LNCaP clone FGC (cell line): Measurements from ENCODE around the gene POLR1H.
"Not testable (repeated sequence)": the region's sequence is repeated elsewhere in the genome, so short reads cannot be mapped to it uniquely, and the experiment has no call there.

ENCODE experiments used
- DNase-seq: peaks from one replicate; pipeline ENCODE4 v3.0.0-alpha.2; 2011; ENCODE audit warnings: low read depth
- H3K4me3 ChIP-seq: 2 replicates; pipeline ENCODE4 v1.5.1; 2011; ENCODE audit warnings: mild to moderate bottlenecking, low read depth, low read length, control low read depth
- CTCF ChIP-seq: IDR thresholded peaks from 2 replicates; pipeline ENCODE4 v1.5.1; 2012; ENCODE audit warnings: mild to moderate bottlenecking; ENCODE audit not compliant: control insufficient read depth, insufficient read depth; ENCODE audit errors: extremely low read depth

POLR1H gene

GRCh38 chr6:30029588-30029987 lies 31.5 kb upstream of the POLR1H start:
- no peak for TF ChIP-seq CTCF
- H3K4me3 ChIP-seq, result no peak overlapping the region
- DNase-seq, result no peak

DNA sequence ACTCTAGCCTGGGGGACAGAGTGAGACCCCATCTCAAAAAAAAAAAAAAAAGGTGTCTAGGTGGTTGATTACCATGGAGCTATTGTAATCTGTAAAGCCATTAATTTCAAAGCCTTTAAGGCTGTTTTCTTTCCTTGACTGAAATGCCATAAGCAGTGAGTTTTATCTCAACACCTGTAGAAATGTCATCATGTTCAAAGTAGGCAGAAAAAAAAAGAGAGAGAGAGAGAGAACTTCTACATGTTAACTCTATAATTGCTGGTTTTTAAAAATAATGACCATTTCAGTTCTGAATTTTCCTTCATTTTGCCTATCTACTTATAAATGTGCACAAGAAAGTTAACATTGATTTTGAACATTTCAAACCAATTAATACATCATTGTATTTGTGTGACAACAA lies 29.7 kb upstream of the POLR1H start:
- no peak for DNase-seq
- no peak overlapping the region for H3K4me3 ChIP-seq
- no peak for TF ChIP-seq CTCF

GRCh38 chr6:30033440-30033839 lies 27.6 kb upstream of the POLR1H start:
- H3K4me3 ChIP-seq, DNase-seq: not testable (repeated sequence)

GRCh38 chr6:30035784-30036183 lies 25.3 kb upstream of the POLR1H start:
- H3K4me3 ChIP-seq, result no peak overlapping the region
- DNase-seq, result no peak
- TF ChIP-seq CTCF, result no peak

- TF ChIP-seq CTCF, result peak; percentile 59
These were observed 23.8 kb upstream of the POLR1H start for GRCh38 chr6:30037182-30037788.

DNA sequence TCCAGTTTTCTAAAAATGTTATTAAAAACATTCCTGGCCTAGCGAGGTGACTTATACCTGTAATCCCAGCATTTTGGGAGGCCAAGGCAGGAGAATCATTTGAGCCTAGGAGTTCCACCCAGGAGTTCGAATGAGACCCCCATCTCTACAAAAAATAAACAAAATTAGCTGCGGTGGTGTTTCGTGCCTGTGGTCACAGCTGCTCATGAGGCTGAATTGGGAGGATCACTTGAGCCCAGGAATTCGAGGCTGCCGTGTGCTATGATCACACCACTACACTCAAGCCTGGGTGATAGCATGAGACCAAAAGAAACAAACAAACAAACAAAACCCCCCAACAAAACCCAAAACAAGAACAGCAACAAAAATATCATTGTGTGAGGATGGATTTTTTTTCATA lies 19.8 kb upstream of the POLR1H start:
- no peak overlapping the region for H3K4me3 ChIP-seq
- TF ChIP-seq CTCF, result no peak
- no peak for DNase-seq

More at GRCh38 chr6:30037182-30037788, 23.8 kb upstream of the POLR1H start:
- no peak for DNase-seq
- no peak overlapping the region for H3K4me3 ChIP-seq

GRCh38 chr6:30041821-30042220 lies 19.2 kb upstream of the POLR1H start:
- TF ChIP-seq CTCF, result no peak
- DNase-seq, result no peak
- no peak overlapping the region for H3K4me3 ChIP-seq

DNA sequence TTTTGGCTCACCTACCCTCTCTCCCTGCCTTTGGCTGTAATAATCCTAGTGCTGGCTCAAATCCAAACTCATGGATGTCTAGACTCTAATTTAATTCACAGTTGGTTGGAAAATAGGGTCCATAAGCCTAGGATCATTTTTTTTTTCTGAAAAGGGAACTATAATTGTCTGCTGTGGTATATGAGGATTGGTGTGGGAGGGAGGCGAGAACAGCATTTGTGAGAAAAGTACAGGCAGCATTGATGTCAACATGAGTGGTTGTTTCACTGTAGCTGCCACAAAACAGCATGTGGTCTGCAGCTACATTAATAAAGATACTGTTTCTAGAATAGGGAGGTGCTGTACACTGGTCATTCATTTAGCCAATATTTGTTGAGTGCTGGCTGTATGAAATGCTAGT lies 18.6 kb upstream of the POLR1H start:
- H3K4me3 ChIP-seq, result no peak overlapping the region
- no peak for DNase-seq
- TF ChIP-seq CTCF, result no peak
